Esophagus squamous epithelium (tissue), 5 donors: ENCODE results near the gene SMCP. TPM values are rescaled to one million over a fixed set of nuclear protein-coding genes. Genes with fewer than 3 reads are reported as not detected.

ENCODE experiments used
- DNase-seq: peaks from one replicate; lab custom pipeline; 2025; lab: John Stamatoyannopoulos, UW
- H3K27ac ChIP-seq, 4 donors: fragments of 200-600 bp; sonication (generic); one replicate each; pipeline ENCODE4 v1.5.1; 2016 to 2019; ENCODE audit warnings: mild to moderate bottlenecking in 1 of 4
- H3K27me3 ChIP-seq, 4 donors: fragments of 200-600 bp; sonication (generic); 1 replicate in 3 of 4; 2 replicates in 1 of 4; pipeline versions ENCODE4 v1.5.1 to v1.6.0; 2017 to 2021; ENCODE audit warnings: antibody characterized with exemption in 1 of 4
- H3K36me3 ChIP-seq, 3 donors: fragments of 200-600 bp; sonication (generic); one replicate each; pipeline ENCODE4 v1.5.1; 2016 to 2019
- H3K4me1 ChIP-seq, 3 donors: fragments of 200-600 bp; sonication (generic); one replicate each; pipeline ENCODE4 v1.5.1; 2017 to 2019
- H3K4me3 ChIP-seq, 4 donors: fragments of 200-600 bp; sonication (generic); 1 replicate in 3 of 4; 2 replicates in 1 of 4; pipeline ENCODE4 v1.5.1; 2016 to 2019; ENCODE audit warnings: mild to moderate bottlenecking in 2 of 4, moderate library complexity in 1 of 4
- H3K9me3 ChIP-seq, 3 donors: fragments of 200-600 bp; sonication (generic); one replicate each; pipeline ENCODE4 v1.5.1; 2016 to 2019
- POLR2A ChIP-seq, 4 donors: fragments of 450-650 bp; IDR thresholded peaks; one replicate each; pipeline ENCODE4 v1.6.1; 2017; ENCODE audit warnings: antibody characterized with exemption in 4 of 4, mild to moderate bottlenecking in 4 of 4, moderate library complexity in 3 of 4
- WGBS, 2 donors: methylation state at CpG; one replicate each; pipeline ENCODE4 v1.1.5; 2018; 5-methylcytosine and 5-hydroxymethylcytosine counted together
- intact Hi-C: fragments of 100-400 bp; cut with DNase I; formaldehyde crosslinking; loops from one replicate; pipeline ENCODE4 v1.15.0; 2022
- total RNA-seq, 4 donors: library from RNA; depleted of rRNA; stranded (reverse); fragments of >200 nt; gene quantifications; one replicate each; pipeline ENCODE4 v1.1.0, GENCODE V29; 2016
- TF ChIP-seq, protein P1 (sequence below), 6 experiments: fragments of 450-650 bp in 4 of 6; fragments of 200-600 bp in 2 of 6; sonication (generic) in 2 of 6; IDR thresholded peaks; one replicate each; pipeline ENCODE4 v1.5.1; 2016 to 2019; ENCODE audit warnings: antibody characterized with exemption in 6 of 6, mild to moderate bottlenecking in 4 of 6, moderate library complexity in 4 of 6
- donor health status: DM: yes; HTN: yes; CAD: no.

The SMCP gene
- total RNA-seq, 4 donors from 2014 or later, result not detected

DNA sequence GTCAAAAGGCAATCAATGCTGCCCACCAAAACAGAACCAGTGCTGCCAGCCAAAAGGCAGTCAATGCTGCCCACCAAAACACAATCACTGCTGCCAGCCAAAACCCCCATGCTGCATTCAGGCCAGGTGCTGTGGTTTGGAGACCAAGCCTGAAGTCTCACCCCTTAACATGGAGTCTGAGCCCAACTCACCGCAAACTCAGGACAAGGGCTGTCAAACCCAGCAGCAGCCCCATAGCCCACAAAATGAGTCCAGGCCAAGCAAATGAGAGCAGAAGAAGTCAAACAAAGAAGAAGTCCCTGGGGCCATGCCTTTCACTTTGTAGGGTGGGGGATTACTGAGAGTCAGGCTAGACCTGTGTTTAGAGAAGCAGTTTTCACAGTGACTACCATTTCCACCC, 6.4 kb downstream of the SMCP start:
- Histone ChIP-seq H3K27ac (peak overlapping the region in 3 of 4 donors; percentile 47 to 69 (median 51)), H3K4me1 (peaks cover 0 to 76% (median 29%) of the 10 kb centered on the region in 3 donors), H3K27me3 (no peaks in the 10 kb centered on the region), H3K9me3 (no peaks in the 10 kb centered on the region), H3K36me3 (no peaks in the 10 kb centered on the region), H3K4me3 (no peak overlapping the region)
- DNase-seq, result no peak
- intact Hi-C loops, result no loop called here
- no CpG with 5 or more reads among the region's 1 CpG for WGBS, 2 donors
- no peak for TF ChIP-seq POLR2A (IDR thresholded peaks at IDR 0.05)
- TF ChIP-seq, protein P1, sequence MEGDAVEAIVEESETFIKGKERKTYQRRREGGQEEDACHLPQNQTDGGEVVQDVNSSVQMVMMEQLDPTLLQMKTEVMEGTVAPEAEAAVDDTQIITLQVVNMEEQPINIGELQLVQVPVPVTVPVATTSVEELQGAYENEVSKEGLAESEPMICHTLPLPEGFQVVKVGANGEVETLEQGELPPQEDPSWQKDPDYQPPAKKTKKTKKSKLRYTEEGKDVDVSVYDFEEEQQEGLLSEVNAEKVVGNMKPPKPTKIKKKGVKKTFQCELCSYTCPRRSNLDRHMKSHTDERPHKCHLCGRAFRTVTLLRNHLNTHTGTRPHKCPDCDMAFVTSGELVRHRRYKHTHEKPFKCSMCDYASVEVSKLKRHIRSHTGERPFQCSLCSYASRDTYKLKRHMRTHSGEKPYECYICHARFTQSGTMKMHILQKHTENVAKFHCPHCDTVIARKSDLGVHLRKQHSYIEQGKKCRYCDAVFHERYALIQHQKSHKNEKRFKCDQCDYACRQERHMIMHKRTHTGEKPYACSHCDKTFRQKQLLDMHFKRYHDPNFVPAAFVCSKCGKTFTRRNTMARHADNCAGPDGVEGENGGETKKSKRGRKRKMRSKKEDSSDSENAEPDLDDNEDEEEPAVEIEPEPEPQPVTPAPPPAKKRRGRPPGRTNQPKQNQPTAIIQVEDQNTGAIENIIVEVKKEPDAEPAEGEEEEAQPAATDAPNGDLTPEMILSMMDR (IDR thresholded peaks at IDR 0.05), result no peak

DNA sequence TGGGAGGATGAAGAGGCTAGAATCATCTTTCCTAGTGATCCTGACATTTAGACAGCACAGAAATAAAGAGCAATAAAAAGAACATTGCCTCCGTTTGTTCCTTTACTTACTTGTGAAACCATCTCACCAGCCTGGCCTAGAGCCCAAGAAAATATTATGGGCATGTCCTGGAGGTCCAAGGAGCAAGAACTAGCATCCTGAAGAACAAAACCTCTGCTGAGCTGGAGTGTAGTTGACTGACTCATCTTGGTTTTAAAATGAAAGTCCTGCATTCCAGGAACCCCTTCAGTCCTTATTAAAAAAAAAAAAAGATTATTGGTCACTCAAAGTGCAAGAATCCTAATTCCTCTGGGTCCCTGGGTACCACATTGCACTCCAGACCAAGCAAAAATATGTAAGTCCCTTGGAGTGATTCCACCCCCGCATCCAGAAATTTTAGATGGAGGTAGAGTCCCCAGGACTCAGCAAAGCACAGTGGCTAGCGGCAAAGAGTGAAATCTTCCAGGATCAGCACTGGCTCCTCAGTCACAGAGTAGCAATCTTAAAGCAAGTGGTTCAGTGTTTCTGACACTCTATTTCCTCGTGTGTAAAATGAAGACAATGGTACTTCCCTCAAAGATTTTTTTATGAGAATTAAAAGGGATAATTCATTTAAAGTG, 7.0 kb downstream of the SMCP start:
- Histone ChIP-seq H3K4me1 (peaks cover 0 to 70% (median 27%) of the 10 kb centered on the region in 3 donors), H3K27ac (peak overlapping the region in 1 of 4 donors; percentile 69), H3K36me3 (no peaks in the 10 kb centered on the region), H3K4me3 (no peak overlapping the region), H3K9me3 (no peaks in the 10 kb centered on the region), H3K27me3 (no peaks in the 10 kb centered on the region)
- 52 to 54% methylated on average over 4 of the region's 4 CpGs for WGBS, 2 donors
- intact Hi-C loops, result no loop called here
- TF ChIP-seq, protein P1 (IDR thresholded peaks at IDR 0.05), result no peak
- no peak for TF ChIP-seq POLR2A (IDR thresholded peaks at IDR 0.05)
- DNase-seq, result no peak

DNA sequence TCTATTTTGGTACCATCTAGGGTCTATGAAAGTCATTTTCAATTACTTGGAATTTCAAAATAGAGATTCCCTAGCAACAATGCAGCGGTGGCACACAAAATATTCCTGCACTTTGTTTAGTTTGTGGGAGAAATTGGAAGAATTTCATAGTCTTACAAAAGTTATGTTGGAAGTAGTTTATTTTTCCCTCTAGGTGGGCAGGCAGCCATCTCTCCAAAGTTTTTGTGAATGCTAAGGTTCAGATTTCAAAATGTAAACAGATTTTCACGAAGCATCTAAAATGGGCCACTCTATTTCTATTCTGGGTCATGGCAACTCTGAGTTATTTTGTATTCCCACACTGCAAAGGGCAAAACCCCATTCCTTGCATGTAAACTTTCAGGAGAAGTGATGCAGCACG, 8.0 kb downstream of the SMCP start:
- TF ChIP-seq, protein P1 (IDR thresholded peaks at IDR 0.05), result no peak
- TF ChIP-seq POLR2A (IDR thresholded peaks at IDR 0.05), result no peak
- Histone ChIP-seq H3K36me3 (no peaks in the 10 kb centered on the region), H3K9me3 (no peaks in the 10 kb centered on the region), H3K4me3 (no peak overlapping the region), H3K27ac (peak overlapping the region in 1 of 4 donors; percentile 60), H3K27me3 (no peaks in the 10 kb centered on the region), H3K4me1 (peaks cover 0 to 60% (median 24%) of the 10 kb centered on the region in 3 donors)
- intact Hi-C loops, result no loop called here
- 23 to 36% methylated on average over 3 of the region's 3 CpGs for WGBS, 2 donors
- no peak for DNase-seq

DNA sequence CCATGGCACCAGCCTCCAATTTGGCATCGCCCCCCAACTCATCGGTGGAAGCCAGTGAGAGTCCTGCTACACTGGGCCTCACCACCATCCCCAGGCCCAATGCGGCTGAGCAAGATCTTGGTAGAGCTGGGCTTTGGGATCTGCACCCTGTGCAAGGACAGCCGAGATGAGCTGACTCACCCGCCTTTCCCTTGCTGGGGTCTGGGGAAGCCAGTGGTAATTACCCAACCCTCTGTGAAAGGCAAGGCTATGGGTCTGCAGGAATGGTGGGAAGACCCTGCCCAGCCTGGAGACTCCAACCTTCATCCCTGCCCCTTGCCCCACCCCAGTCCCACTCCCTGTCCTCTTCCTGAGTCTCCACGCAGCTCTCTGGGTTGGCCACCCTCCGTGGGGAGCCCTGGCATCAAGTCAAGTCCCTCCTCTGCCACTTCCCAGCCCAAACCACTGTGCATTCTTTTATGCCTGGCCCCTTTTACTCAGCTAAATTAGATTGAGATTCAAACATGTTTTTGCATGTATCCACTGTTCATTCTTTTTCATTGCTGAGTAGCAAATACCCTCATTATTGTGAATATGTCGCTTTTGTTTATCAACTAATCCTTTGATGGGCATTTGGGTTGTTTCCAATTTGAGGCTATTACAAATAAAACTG, 8.8 kb downstream of the SMCP start:
- DNase-seq, result no peak
- H3K9me3 ChIP-seq, result no peaks in the 10 kb centered on the region
- WGBS, 2 donors, result 20 to 32% methylated on average over 3 to 5 of the region's 8 CpGs
- no peak overlapping the region for H3K4me3 ChIP-seq
- H3K36me3 ChIP-seq, result no peaks in the 10 kb centered on the region
- peak overlapping the region in 3 of 4 donors; percentile 22 to 60 (median 32) for H3K27ac ChIP-seq
- no peaks in the 10 kb centered on the region for H3K27me3 ChIP-seq
- TF ChIP-seq, protein P1 (IDR thresholded peaks at IDR 0.05), result no peak
- TF ChIP-seq POLR2A (IDR thresholded peaks at IDR 0.05), result no peak
- peaks cover 0 to 58% (median 24%) of the 10 kb centered on the region in 3 donors for H3K4me1 ChIP-seq
- intact Hi-C loops, result no loop called here

DNA sequence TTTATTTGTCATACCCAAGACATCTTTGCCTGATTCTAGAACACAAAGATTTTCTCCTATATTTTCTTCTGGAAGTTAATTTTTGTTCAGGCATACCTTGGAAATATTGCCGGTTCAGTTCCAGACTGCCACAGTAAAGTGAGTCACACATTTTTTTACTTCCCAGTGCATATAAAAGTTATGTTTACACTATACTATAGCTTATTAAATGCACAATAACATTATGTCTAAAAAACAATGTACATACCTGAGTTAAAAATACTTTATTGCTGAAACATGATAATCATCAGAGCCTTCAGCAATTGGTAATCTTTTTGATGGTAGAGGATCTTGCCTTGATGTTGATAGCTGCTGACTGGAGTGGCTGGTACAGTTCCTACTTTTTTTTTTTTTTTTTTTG, 10.0 kb downstream of the SMCP start:
- H3K27me3 ChIP-seq, result no peaks in the 10 kb centered on the region
- H3K4me3 ChIP-seq, result no peak overlapping the region
- no peaks in the 10 kb centered on the region for H3K9me3 ChIP-seq
- no peaks in the 10 kb centered on the region for H3K36me3 ChIP-seq
- WGBS, 2 donors, result 44 to 50% methylated on average over 1 of the region's 1 CpG
- no peak overlapping the region for H3K27ac ChIP-seq
- intact Hi-C loops, result no loop called here
- TF ChIP-seq POLR2A (IDR thresholded peaks at IDR 0.05), result no peak
- TF ChIP-seq, protein P1 (IDR thresholded peaks at IDR 0.05), result no peak
- H3K4me1 ChIP-seq, result peaks cover 0 to 56% (median 24%) of the 10 kb centered on the region in 3 donors
- DNase-seq, result no peak
